ENCODE measurements around the gene MUC5AC.
A peak's percentile ranks its signal among the peaks of the same experiment; 100 is the strongest.
"Not testable (repeated sequence)": the region's sequence is repeated elsewhere in the genome, so short reads cannot be mapped to it uniquely, and the experiment has no call there.

The MUC5AC gene, protein sequence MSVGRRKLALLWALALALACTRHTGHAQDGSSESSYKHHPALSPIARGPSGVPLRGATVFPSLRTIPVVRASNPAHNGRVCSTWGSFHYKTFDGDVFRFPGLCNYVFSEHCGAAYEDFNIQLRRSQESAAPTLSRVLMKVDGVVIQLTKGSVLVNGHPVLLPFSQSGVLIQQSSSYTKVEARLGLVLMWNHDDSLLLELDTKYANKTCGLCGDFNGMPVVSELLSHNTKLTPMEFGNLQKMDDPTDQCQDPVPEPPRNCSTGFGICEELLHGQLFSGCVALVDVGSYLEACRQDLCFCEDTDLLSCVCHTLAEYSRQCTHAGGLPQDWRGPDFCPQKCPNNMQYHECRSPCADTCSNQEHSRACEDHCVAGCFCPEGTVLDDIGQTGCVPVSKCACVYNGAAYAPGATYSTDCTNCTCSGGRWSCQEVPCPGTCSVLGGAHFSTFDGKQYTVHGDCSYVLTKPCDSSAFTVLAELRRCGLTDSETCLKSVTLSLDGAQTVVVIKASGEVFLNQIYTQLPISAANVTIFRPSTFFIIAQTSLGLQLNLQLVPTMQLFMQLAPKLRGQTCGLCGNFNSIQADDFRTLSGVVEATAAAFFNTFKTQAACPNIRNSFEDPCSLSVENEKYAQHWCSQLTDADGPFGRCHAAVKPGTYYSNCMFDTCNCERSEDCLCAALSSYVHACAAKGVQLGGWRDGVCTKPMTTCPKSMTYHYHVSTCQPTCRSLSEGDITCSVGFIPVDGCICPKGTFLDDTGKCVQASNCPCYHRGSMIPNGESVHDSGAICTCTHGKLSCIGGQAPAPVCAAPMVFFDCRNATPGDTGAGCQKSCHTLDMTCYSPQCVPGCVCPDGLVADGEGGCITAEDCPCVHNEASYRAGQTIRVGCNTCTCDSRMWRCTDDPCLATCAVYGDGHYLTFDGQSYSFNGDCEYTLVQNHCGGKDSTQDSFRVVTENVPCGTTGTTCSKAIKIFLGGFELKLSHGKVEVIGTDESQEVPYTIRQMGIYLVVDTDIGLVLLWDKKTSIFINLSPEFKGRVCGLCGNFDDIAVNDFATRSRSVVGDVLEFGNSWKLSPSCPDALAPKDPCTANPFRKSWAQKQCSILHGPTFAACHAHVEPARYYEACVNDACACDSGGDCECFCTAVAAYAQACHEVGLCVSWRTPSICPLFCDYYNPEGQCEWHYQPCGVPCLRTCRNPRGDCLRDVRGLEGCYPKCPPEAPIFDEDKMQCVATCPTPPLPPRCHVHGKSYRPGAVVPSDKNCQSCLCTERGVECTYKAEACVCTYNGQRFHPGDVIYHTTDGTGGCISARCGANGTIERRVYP (N-terminal part only)

DNA sequence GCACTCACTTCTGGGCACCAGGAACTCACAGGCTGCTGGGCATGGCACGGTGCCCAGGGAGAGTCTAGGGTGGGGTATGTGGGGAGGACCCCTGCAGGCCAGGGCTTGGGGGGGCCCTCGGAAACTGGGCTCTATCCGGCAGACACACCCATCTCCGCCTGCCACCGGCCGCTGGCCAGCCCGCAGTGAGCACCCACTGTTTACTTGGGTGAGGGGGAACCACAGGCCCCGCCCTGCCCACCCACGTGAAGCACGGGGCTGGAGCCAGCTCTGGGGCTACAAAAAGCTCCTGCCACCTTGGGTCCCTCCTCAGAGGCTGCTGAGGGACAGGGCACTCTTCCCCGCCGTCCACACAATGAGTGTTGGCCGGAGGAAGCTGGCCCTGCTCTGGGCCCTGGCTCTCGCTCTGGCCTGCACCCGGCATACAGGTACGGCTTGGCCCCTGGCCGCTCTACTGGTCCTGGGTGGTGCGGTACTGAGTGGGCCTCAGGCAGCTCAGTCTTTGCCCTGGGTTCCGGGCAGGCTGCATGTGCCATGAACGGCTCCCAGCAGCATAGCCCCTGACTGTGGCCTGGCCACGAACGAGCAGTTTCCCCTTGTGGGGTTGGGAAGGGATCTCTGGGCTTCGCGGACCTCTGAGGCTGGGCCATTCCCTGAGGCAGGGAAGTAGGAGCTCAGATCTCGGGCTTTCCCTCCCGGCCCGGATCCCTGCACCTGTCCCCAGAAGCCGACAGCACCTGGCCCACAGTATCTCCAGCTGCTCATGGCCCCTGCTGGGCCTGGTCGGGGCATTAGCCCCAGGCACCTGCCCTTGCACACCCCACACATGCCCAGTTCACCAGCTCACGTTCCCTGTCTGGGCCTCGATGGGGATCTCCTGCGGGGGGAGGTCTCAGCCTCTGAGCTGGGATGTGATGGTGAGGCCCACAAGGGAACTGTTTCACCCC, at the start of gene MUC5AC:
Gene MUC5AC, plus strand, starts transcription at position 309 of the 947 bp plus-strand sequence. Its CDS starts 47 bp downstream, at position 356.
- DNase-seq (ENCODE audit: low spot score) = no peak

DNA sequence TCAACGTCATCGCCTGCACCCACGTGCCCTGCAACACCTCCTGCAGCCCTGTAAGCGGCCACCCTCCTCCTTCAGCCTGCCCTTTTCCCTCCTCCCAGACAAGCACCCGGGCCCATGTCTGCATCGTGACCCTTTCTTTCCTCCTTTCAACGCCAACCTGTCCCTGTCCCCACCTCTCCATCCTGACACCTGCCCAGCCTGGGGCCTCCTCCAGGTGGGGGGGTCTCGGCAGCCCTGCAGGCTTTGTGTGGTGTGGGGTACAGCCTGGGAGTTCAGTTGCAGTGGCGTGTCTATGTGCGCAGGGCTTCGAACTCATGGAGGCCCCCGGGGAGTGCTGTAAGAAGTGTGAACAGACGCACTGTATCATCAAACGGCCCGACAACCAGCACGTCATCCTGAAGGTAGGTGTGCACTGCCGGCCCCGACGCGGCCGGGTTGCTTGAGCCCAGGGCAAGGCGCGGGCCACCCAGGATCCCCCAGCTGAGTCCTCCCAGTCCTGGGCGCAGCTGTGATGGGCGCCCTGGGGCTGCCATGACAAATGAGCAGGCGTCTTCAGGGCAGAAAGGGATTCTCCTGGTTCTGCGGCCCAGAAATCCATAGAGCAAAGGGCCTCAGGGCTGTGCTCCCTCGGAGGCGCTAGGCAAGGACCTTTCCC, 49.4 kb upstream of the MUC5AC start:
- DNase-seq (ENCODE audit: low spot score) = no peak

DNA sequence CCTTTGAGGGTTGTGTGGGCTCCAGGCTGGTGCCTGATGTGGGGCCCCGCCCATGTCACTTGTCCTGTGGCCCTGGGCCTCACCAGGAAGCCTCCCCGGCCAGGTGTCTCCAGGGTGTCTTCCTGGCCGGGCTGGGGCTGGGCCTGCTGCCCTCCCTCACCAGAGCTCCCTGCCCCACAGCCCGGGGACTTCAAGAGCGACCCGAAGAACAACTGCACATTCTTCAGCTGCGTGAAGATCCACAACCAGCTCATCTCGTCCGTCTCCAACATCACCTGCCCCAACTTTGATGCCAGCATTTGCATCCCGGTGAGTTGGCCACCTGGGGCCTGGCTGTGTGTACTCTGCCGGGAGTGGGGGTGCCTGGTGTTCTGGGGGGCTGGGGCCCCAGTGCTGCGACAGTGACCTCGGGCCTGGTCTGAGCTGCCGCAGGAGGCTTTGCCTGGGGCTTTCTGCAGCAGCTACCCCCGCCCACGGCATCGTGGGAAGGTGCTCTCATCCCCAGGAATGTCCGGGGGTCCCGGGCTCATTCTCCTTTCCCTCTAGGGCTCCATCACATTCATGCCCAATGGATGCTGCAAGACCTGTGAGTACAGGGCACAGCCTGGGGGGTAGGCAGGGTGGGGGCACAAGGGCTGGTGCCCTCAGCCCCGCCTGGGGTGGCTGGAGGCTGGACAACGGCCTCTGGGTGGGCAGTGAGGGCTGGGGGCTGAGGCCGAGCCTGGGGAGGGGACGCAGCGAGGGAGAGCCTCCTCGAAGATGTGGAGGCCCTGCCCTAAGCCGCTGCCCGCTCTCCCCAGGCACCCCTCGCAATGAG, 48.4 kb upstream of the MUC5AC start:
- no peak for DNase-seq (ENCODE audit: low spot score)

DNA sequence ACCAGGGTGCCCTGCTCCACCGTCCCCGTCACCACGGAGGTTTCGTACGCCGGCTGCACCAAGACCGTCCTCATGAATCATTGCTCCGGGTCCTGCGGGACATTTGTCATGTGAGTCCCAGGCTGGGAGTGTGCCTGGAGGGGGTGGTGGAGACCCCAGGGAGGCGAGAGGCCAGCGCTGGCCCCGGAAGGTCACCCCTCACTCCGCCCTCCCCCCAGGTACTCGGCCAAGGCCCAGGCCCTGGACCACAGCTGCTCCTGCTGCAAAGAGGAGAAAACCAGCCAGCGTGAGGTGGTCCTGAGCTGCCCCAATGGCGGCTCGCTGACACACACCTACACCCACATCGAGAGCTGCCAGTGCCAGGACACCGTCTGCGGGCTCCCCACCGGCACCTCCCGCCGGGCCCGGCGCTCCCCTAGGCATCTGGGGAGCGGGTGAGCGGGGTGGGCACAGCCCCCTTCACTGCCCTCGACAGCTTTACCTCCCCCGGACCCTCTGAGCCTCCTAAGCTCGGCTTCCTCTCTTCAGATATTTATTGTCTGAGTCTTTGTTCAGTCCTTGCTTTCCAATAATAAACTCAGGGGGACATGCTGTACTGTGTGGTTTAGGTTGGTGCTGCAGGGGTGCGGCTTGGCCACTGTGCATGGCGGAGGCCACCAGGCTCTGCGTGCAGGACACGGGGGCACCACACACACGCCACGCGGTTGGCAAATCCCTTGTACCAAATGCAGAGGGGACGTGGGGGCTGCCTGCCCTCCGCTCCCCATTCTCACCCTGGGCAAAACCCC, 47.6 kb upstream of the MUC5AC start:
- no peak for DNase-seq (ENCODE audit: low spot score)

DNA sequence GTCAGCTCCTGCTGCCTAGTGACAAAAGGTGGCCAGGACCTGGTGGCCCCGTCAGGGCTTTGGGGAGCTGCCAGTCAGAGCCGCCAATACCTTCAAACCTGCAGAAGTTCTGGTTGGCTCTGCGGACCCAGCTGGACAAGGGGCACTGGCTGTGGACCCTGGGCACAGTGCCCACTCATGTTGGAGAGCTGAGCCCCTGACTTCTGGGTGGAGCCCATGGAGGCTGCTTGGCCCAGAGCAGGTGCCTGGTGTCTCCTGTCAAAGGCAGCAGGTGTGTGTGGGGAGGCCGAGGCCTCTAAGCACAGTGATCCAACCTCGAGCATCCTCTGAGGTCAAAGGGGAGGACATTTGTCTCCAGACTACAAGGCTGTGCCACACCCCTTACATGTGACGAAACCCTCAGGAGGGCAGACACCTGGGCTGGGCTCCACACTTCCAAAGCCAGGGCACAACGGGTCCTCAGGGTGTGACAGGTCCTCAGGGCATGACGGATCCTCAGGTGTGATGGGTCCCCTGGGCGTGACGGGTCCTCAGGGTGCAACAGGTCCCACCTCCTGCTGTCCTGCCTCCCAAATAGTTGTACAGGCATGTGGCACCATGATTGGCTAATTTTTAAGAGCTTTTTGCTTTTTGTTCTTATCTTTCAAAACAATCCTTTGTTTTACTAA, 46.1 kb upstream of the MUC5AC start:
- no peak for DNase-seq (ENCODE audit: low spot score)

DNA sequence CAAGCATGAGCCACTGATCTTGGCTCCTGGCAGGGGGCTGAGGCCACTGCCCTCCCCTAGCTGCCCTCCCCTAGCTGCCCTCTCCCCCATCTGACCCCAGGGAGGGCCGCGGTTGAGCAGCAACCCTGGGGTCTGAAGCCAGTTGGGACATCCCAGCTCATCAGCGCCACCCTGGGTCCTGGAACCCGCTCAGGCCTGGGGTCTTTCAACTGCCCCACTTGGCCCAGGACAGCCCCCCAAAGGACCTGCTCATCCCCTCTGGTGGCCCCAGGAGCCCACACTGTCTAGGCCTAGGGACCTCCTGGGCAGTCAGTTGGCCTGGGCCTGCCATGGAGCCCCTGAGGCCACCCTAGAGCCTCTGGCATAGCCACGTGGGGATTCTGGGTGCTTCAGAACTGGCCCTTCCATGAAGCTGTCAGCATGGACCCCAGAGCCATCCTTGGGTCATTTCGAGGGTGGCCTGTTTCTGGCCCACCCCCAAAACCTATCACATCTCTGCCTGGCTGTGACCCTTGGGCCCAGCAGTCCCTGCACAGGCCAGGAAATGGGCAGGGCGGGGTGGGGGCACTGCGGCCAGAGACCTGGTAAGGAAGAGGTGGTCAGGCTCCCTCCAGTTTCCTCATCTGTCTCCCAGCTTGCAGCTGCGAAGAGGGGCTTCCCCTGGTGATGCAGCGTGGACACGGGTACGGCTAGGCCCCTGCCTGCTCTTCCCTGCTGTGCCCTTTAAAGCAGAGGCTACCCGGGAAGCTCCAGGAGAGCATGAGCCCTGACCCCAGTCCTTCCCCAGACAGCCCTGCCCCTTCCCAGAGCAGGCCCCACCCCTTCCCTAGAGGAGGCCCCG, 45.2 kb upstream of the MUC5AC start:
- no peak for DNase-seq (ENCODE audit: low spot score)

DNA sequence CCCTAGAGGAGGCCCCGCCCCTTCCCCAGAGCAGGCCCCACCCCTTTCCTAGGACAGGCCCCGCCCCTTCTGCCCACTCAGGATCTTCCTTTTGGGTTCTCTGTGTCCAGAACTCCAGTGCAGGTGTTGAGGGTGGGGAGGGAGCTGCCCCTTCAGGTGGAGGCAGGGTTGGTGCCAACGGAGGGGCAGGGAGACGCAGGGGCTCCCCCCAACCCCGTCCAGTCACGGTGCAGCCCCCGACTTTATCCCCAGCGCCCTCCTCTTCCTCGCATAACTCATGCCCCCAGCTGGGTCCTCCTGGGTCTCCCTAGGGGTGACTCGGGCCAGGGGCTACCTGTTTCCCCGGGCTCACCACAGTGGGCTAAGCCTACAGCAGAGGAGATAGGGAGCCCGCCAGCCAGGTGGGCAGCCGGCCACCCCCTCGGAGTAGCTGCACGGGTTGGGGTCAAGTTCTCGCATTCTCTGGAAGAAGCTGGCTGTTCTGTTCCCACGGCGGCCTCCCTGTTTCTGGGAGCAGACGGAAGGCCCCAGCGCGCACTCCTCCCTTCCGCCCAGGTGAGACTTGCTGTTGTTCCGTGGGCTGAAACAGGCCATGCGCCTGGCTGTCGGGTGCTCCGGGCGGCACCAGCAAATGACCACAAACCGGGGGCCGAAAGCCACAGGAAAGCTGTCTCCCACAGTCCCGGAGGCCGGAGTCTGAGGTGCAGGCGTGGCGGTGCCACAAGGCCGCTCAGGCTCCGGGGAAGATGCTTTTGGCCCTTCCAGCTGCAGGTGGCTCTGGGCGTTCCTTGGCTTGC, 44.1 kb upstream of the MUC5AC start:
- DNase-seq (ENCODE audit: low spot score) = peak; percentile 1

DNA sequence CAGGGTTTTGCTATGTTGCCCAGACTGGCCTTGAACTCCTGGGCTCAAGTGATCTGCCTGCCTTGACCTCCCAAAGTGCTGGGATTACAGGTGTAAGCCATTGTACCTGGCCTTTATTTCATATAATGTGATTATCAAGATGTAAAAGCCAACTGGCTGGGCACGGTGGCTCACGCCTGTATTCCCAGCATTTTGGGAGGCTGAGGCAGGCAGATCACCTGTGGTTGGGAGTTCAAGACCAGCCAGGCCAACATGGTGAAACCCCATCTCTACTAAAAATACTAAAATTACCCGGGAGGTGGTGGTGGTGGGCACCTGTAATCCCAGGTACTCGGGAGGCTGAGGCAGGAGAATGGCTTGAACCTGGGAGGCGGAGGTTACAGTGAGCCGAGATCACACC, 42.5 kb upstream of the MUC5AC start:
- DNase-seq (ENCODE audit: low spot score) = not testable (repeated sequence)

DNA sequence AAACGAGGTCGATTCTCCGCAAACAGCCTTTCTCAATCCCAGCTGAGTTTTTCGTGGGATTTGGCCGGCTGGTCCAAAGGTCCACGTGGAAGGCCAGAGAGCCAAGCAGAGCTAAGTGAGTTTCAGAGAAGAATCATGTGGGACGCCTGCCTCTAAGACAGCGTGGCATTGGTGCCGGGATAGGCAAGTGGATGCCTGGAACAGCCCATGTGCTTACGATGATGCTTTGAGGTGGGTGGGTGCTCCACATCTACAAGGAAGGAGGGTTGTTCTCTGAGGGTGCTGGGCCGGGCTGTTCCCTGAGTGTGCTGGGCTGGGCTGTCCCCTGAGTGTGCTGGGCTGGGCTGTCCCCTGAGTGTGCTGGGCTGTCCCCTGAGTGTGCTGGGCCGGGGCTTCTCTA, 41.6 kb upstream of the MUC5AC start:
- DNase-seq (ENCODE audit: low spot score) = no peak

DNA sequence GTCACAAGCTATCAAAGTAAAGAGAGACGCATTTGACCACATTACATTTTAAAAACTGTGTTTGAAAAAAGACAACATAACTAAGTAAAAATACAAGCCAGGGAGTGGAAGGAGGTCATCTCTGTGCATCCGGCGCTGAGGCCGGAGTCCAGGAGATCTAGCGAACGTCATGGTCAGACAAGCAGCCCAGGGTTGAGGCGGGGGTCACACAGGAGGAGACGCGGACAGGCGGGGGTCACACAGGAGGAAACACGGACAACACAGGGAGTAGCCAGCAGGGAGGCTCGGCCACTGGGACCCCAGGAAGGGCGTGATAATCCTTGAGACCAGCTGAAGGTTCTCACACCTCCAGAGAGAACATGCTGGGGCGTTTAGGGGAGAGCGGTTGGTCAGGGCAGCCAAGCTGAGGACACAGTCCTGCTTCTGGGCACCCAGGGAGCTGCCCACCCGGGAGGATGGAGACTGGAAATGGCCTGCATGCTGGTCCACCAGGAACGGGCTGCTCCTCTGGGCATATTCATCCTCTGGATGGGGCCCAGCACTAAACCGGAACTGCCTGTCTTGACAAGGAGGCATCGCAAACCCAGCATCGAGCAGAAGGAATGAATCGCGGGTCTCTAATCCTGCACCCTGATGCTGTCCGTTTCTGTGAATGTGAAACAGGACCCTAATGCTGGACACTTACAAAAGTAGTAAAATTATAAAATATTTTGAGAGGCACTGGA, 40.9 kb upstream of the MUC5AC start:
- DNase-seq (ENCODE audit: low spot score) = no peak

DNA sequence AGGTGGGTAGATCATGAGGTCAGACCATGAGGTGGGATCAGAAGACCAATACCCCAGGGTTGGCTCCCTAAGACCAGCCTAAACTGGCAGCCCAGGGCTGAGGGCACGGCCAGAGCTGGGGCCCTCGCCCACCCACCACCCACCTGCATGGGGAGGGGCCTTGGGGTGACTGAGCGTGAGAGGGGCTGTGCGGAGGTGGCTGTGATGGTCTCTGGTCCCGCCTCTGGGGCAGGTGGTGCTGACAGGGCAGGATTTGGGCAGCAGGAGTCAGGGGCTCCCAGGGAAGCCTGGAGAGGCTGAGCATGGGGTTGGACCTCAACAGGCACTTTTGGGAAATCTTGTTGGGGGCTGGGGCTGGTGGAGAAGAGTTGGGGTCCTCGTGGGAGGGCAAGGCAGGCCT, 39.8 kb upstream of the MUC5AC start:
- DNase-seq (ENCODE audit: low spot score) = no peak

DNA sequence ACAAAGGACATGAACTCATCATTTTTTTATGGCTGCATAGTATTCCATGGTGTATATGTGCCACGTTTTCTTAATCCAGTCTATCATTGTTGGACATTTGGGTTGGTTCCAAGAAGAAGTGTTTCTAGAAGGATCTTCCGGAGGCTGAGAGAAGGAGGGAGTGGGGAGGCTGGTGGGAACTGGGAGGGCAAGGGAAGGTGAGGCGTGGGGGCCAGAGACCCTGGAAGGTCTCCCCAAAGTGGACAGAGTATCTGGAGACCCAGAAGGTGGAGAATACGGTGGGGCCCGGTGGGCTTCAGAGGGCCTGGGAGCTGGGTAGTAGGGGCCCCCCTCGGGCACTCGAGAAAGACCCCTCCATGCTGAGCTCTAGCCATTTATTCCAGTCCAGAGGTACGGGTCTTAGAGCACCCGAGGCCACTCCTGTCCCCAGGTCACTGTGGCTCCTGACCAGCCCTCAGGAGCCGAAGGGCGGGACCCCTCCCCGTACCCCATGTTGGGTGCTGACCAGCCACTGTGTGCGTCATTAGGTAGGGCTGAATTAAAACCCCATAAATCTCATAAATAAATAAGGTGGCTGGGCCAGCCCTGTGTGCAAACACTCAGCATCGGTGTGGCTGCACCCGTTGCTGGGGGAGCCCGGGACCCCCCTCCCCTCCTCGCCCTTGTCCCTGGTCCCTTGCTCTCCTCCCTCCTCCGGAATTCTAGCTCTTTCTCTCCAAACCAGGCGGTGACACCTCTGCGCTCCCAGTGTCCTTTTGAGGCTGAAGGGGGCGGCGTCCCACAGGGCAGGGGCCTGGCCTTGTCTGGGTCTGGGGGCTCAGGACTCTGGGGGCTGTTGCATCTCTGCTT, 38.8 kb upstream of the MUC5AC start:
- DNase-seq (ENCODE audit: low spot score) = no peak

DNA sequence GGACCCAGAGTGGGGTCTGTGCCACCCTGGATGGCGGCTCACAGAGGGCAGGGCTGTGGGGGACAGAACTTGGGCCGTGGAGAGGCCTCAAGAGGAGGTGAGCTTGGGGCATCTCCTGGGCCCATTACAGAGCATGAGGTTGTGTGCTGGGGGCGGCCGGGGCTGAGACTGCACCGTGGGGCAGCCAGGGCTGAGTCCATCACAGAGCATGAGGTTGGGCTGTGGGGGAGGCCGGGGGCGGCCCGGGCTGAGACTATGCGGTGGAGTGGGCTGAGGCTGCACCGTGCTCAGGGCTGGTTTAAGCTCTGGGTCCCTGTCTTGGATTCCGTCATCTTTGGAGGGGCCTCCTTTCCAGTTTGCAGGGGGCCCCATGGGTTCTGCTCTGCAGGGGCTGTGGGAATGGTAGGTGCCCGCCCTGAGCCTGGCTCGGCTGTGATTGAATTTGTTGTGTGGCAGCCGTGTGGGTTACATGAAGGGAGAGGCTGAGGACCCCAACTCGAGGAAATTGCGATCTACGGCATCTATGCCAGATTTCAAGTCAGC, 38.1 kb upstream of the MUC5AC start:
- DNase-seq (ENCODE audit: low spot score) = no peak

DNA sequence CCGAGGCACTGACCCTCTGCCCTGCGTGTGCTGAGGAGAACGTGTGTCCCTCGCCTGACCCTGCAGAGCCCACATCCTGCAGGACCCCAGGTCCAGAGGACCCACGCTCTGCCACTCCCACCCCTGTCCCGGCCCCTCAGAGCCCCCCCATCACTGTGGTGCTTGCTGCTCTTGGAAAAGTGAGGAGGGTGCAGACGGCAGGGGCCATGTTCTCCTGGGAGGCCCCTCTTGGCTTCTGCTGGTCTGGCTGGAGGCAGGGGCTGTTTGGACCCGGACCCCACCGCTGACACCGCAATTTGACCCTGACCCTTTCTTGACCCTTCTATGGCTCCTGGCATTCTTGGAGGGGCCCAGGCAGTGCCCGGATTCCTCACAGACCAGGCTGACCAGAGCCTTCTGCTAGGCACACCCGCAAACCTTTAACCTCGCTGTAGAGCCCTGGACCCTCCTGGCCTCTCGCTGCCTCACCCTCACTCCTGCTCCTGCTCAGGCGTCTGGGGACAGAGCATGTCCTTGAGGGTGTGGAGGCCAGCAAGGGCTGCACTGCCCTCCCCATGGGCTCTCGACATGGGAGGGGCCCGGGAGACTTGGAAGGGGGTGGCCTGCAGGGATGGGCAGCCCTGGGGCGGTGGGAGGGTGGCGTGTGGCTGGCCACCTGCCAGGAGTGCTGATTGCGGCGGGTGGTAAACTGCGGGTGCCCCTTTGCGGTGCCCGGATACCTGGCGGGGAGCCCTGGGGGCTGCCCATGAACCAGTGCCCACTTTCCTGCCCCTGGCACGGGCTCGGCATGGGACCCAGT, 37.0 kb upstream of the MUC5AC start:
- no peak for DNase-seq (ENCODE audit: low spot score)

All from cerebellar cortex (tissue), 1 donor.